ENCODE data around the gene DALRD3.
"Not testable (repeated sequence)": the region's sequence is repeated elsewhere in the genome, so short reads cannot be mapped to it uniquely, and the experiment has no call there.

Gene DALRD3

DNA sequence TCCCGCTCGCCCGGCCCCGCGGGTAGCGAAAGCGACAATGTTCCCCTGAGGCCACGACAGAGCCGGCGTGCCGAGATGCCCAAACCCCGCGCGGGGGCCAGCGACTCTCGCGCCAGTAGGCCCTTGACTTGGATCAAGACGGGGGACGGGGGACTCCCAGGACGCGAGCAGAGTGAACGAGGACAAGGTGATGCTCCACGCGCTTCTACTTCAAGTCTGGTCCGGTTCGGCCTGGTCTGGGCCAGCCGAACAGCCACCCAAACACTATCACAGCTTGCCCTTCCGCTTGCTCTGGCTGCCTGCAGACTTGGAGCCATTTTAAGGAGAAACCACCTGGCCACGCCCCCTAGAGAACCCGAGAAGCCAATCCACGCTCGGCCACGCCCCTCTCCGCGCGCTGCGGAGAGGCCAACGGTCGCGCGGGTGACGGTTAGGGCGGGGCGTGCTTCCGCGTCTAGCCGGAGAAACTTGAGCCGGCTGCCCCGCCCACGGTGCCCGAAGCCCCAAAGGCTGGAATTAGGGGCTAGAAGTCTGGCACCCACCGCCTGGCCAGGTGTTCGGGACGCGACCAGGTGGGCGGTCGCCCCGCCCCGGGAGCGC, 2.9 kb upstream of the DALRD3 start:
- DNase-seq, result peak; percentile 90

DNA sequence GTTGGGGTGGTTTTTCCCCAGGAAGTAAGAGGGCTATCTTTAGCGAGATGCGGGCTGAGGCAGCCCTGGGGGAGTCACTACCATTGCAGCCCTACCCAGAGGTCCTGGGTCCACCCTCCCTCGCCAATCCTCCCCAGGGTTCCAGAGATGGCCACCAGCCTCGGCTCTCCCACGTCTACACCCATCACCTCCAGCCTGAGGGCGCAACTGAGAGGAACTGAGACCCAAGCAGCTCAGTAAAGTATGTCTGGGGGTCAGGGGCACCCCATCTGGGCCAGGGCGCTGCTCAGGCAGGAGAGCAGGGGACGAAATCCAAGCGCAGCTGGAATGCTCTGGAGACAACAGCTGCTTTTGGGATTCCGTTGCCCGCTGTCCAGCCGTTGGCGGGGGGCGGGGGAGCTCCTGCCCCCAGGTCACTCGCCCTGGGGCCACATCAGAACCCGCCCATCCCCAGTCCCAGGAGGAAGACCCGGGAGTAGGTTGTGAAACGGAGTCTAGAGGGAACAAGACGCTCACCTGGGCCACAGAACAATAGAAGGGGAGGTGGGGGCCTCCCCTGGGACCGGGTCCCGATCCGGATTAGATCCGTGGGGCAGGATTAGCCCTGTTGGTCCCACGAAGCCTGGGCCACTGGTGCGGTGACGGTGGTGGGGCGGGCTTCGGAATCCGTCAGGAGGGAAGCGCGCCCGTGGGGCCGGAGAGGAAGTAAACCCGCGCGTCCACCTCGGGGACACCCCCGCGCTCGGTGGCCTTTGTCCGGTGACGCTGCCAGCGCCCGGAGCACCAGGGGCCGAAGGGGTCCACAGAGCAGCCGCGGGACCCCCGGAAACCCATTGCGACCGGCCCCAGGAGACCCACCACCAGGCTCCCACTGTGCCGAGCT, 2.2 kb upstream of the DALRD3 start:
- no peak for DNase-seq

DNA sequence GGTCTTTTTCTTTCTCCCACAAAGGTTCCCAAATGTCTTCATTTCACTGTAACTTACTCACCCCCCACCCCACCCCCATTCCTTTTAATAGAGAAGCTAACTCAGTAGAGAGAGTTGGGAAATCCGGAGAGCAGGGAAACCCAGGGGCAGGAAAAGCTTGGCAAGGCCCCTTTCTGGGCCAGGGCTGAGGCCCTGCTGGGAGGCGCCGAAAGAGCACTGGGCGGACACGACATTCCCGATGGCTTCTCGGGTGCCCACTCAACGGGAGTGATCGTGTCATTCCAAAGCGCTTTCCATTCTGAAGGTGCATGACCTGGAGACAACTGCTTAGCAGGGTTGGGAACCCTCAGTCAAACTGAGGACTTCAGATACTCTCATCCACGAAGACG, 1.6 kb upstream of the DALRD3 start:
- DNase-seq, result no peak

DNA sequence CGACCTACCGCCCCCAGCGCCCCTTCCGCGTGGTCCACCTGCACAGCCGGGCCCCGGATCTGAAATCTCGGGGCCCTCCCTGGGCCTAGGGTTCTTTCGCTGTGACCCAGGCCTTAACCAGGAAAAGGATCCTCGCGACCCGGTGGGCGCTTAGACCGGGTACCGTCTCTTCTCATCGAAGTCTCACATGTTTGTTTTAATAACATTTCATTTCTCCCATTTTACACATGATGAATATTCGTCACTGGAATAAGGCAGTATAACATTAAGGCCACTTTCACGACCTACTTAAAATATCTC, 277 bp upstream of the DALRD3 start:
- DNase-seq, result no peak

DNA sequence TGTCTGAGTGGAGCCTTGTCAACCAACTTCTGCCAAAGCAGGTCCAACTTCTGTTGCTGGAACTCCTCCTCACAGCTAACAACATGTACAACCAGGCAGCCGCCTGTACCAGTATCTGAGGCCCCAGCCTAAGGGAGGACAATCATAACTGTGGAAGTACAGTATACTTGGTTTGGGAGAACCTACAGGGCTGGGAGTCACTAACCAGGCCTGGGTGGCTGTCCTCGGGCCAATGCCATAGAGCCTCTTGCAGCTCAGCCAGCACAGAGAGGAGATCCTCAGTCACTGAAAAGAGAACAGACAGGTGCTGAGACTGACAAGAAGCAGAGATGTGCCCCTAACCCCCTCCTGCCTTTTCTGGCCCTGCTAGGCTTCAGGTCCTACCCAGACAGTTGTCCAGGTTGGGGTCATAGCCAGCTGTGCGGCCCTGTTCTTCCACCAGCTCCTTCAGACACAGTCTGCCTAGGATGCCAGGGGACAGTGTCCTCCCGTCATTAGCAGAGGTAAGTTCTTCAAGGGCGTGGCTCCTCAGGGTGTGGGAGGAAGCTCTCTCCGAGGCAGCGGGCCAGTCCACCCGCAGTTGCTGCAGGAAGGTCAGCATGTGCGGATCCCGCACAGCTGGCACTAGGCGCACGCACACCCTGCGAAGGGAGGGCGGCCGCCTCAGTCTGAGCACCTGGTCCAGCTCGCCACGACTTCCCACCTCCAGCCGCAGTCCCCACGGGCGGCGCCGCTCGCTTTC, 980 bp downstream of the DALRD3 start:
- no peak for DNase-seq

DNA sequence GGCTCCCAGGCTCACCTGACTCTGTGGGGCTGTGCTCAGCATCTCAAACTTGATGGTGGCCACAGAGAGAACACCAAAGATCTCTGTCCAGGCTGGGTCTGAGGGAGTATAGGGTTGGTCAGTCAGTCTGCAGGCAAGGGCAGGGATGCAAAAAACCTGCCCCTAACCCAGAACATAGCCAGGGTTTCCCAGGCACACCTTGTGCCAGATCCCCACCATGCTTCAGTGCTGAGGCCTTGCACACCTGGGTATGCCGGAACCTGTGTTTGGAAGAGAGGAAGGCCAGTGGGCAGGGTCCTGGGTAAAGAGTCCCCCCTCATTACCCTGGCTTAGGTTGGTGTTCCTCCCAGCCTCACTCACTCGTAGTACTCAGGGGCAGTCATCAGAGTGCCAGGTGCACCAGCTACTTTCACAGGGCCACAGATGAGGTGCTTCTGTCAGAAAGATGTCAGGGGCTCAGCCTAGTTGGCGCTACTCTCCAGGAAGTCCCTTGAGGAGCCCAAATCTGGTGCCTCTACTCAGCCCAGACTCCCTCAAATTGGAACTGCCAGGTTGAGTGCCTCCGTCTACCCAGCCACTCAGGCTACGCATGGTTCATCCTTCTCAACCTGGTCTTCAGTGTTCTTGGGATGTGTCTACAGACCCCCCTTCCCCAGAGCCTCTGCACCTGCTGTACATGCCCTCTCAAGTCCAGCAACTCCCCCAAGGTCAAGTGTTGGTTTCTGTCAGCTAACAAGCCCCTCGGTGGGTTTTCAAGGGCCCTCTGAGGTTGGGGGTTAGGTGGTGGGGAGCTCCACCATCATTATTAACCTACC, 1.8 kb downstream of the DALRD3 start:
- no peak for DNase-seq

DNA sequence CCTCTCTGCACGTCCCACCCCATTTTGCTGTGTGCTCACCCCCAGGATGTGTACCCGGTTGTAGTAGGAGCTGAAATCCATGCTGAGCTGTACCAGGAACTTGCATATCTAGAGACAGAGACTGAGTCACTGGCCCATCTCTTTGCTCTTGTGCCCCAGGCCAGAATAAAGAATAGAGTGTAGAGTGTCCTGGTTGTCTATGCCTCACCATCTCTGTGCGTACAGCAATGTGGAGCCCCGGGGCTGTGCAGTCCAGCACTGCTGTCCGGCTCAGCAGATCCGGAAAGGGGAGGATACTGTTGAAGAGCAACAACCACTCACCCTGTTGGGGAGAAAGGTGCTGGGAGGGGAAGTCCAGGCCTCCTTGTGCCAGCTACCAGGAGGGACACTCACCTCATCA, 2.6 kb downstream of the DALRD3 start:
- DNase-seq, result no peak

DNA sequence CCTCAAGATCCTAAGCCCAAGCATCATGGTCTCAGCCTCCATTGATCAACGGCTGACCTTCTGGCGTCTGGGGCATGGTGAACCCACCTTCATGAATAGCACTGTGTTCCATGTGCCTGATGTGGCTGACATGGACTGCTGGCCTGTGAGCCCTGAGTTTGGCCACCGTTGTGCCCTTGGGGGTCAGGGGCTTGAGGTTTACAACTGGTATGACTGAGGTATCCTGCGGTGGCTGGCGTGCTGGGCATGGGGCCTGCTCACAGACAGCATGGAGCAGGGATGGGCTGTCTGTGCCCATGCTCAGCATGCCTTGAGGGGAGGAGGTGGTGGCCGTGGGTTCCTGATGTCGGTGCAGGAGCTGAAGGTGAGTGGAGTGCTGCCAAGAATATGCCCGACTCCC, 3.3 kb downstream of the DALRD3 start:
- no peak for DNase-seq

DNA sequence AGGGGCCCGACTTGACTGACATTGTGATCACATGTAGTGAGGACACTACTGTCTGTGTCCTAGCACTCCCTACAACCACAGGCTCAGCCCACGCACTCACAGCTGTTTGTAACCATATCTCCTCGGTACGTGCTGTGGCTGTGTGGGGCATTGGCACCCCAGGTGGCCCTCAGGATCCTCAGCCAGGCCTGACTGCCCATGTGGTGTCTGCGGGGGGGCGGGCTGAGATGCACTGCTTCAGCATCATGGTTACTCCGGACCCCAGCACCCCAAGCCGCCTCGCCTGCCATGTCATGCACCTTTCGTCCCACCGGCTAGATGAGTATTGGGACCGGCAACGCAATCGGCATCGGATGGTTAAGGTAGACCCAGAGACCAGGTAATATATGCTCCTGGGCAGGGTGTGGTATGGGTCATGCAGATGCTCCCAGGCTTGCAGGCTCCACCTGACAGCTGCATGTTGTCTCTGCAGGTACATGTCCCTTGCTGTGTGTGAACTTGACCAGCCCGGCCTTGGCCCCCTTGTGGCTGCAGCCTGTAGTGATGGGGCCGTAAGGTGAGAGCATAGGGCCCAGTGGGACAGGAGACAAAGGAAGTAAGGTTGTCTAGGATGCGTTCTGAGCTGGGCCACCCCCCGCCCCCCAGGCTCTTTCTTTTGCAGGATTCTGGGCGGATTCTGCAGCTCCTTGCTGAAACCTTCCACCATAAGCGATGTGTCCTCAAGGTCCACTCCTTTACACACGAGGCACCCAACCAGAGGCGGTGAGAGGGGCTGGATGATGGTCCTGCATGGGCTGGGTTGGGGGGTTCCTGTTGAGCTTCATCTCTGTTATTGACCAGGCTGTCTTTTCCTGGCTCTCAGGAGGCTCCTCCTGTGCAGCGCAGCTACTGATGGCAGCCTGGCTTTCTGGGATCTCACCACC, 4.4 kb downstream of the DALRD3 start:
- no peak for DNase-seq

DNA sequence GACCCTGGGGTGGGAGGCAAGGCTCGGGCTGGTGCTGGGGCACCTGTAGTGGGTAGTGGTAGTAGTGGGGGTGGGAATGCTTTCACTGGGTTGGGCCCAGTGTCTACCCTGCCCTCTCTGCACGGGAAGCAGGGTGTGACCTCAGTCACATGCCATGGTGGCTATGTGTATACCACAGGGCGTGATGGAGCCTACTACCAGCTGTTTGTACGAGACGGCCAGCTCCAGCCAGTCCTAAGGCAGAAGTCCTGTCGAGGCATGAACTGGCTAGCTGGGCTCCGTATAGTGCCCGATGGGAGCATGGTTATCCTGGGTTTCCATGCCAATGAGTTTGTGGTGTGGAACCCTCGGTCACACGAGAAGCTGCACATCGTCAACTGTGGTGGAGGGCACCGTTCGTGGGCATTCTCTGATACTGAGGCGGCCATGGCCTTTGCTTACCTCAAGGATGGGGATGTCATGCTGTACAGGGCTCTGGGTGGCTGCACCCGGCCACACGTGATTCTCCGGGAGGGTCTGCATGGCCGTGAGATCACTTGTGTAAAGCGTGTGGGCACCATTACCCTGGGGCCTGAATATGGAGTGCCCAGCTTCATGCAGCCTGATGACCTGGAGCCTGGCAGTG, 5.2 kb downstream of the DALRD3 start:
- DNase-seq, result no peak

DNA sequence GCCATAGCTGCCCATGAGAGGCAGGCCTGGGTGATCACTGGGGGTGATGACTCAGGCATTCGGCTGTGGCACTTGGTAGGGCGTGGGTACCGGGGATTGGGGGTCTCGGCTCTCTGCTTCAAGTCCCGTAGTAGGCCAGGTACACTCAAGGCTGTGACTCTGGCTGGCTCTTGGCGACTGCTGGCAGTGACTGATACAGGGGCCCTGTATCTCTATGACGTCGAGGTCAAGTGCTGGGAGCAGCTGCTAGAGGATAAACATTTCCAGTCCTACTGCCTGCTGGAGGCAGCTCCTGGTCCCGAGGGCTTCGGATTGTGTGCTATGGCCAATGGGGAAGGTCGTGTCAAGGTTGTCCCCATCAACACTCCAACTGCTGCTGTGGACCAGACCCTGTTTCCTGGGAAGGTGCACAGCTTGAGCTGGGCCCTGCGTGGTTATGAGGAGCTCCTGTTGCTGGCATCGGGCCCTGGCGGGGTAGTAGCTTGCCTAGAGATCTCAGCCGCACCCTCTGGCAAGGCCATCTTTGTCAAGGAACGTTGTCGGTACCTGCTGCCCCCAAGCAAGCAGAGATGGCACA, 5.9 kb downstream of the DALRD3 start:
- DNase-seq, result no peak

DNA sequence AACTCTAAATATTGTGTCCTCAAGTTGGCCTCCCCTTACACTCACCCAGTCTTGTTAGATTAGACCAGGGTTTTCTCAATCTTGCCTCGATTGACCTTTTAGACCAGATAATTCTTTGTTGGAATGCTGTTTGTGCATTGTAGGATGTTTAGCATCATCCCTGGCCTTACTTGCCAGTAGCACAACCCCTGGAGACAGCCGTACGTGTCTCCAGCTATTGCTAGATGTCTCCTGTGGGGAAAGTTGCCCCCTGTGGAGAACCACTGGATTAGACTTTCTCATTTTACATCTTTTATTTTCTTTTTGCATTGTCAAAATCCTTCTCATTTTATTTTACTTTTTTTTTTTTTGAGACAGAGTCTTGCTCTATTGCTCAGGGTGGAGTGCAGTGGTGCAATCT, 9.0 kb downstream of the DALRD3 start:
- no peak for DNase-seq

DNA sequence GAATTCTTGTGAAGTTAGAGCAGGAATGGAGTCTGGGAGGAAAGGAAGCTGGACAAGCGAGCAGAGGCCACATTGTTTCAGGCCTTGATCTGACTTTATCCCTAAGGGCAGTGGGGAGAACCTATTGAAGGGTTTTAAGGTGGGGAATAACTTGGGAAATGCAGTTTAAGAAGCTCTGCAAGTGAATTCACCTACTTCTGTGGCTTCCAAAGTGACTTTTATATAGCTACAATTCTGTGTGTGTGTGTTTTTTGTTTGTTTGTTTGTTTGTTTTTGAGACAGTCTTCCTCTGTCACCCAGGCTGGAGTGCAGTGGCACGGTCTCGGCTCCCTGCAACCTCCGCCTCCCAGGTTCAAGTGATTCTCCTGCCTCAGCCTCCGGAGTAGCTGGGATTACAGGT, 9.8 kb downstream of the DALRD3 start:
- not testable (repeated sequence) for DNase-seq

DNA sequence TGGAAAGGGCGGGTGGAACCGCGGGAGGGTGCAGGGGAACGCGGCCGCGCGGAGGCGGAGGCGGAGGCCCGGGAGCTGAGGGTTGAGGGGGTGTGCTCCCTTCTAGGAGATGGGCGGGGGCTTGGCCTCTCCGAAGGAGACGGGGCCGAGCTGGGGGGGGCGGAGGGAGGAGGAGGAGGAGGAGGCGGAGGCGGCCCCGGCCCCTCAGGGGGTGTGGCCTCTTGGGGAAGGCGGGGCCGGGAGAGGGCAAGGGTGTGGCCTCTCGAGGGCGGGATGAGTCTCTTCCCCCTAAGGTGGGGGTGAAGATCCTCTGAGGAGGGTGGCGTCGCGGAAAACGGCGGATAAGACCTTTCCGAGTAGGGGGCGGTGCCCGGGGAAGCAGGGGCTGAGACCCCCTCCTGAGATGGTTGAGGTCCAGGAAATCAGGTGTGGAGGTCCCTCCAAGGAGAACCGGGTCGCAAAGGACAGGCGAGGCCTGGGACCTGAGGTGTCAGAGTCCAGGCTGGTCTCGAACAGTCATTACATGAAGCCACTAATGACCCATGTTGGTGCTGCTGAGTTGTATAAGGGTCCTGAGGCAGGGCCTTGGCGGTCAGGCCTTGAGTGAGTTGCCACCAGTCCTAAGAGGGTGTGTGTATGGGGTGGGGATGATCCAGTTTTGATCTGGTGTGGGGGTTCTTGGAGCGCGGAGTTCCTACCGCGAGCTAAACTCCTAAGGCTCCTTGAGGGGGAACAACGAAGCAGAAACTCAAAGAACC, 10.4 kb downstream of the DALRD3 start:
- DNase-seq, result peak; percentile 27

DNA sequence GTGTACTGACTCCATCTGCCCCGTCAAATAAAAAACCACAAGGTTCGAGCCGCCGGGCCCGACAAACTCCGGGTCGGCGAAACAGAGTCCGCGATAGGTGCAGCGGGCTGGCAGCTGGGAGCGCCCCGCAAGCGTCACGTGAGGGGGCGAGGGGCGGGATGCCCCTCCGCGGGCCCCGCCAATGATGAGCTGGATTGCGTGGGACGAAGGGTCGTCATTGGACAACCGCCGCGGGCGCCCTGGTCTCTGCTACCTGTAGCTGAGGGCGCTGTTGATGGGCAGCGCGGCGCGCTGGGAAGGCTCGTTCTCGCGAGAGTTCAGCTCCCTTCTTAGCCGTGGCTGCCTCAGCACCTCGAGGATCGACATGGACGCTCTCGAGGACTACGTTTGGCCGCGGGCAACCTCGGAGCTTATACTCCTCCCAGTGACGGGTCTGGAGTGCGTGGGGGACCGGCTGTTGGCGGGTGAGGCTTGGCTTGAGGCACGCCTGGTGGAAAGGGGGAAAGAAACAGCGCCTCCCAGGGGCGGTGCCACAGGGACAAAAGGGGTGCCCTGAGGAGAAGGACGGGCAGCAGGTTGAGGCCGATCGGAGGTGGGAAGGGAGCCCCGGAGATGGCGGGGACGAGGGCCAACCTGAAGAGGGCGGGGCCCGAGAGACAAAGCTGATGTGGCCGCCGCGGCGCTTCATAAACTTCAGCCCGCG, 11.2 kb downstream of the DALRD3 start, which contains the start of gene WDR6:
Gene WDR6 (plus strand): TSS at position 324 of the 703 bp plus-strand sequence. CDS start 41 bp downstream, at position 365.
- DNase-seq, result peak; percentile 86

DNA sequence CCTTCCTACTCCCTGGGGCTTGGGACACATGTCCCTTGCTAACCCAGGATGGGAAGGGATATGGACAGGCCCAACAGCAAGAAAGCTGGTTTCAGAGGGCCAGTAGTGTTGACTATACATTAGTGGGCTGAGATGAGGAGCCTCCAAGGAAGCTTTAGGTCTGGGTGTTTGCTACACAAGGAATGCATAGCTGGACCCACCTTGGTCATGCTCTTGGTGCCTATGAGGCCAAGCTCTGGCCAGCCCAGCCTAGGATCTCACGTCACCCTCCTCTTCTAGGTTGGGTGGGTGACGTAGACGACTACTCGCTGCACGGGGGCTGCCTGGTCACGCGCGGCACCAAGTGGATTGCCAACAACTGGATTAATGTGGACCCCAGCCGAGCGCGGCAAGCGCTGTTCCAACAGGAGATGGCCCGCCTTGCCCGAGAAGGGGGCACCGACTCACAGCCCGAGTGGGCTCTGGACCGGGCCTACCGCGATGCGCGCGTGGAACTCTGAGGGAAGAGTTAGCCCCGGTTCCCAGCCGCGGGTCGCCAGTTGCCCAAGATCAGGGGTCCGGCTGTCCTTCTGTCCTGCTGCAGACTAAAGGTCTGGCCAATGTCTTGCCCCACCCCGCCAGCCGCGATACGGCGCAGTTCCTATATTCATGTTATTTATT, 11.8 kb downstream of the DALRD3 start:
- no peak for DNase-seq

DNA sequence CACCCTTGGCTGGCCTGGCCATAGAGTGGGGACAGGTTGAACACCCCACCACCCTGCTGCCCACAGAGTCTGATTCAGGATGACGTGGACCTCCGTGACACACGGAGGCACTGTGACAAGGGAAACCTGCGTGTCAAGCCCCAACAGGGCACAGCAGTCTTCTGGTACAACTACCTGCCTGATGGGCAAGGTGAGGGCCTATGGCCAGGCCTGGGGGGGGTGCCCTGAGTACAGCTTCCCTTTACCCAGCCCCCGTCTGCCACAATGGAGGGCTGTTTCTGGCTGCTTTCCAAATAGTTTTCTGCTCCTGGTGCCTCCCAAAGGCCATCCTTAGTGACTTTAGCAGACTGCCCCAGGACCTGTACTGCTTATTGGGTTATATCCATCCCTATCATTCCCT, 12.4 kb downstream of the DALRD3 start:
- no peak for DNase-seq

DNA sequence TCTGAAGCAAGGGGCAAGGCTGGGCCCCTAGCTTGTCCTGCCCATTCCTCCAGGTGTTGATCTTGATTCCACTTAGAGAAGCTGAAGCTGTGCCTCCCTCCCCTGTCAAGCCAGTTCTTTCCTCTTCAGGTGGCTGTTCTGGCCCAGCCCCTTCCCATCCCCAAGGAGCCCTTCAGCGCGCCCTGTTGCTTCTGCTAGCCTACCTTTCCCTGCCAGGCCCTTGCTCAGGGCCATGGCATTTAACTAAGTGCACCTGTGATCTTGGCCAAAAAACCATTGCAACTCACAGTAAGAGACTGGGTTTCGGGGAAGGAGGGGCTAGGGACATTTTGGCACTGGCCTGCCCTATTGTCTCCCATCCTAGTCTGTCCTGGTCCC, 13.1 kb downstream of the DALRD3 start:
- no peak for DNase-seq
